H9 (cell line): ENCODE results near the gene HDGFL1. TPM values are rescaled to one million over a fixed set of nuclear protein-coding genes. Genes with fewer than 3 reads are reported as not detected.

Source experiments
- DNase-seq: peaks from one replicate; pipeline ENCODE4 v3.0.0-alpha.2; 2017
- H2AFZ ChIP-seq: one replicate; pipeline ENCODE4 v1.6.1; 2013; ENCODE audit warnings: mild to moderate bottlenecking, low read length, control low read depth, moderate library complexity
- H2AK5ac ChIP-seq: 2 replicates; pipeline ENCODE4 v1.6.1; 2013; ENCODE audit warnings: low read length, control low read depth, mixed read lengths; ENCODE audit not compliant: insufficient read length
- H2BK120ac ChIP-seq: one replicate; pipeline ENCODE4 v1.6.1; 2013; ENCODE audit warnings: low read depth, mild to moderate bottlenecking, low read length, control low read depth, inconsistent platforms; ENCODE audit not compliant: poor library complexity, severe bottlenecking
- H2BK12ac ChIP-seq: 2 replicates; pipeline ENCODE4 v1.6.1; 2013; ENCODE audit warnings: low read length, control low read depth, mixed read lengths, low read depth; ENCODE audit not compliant: insufficient read length
- H2BK15ac ChIP-seq: 2 replicates; pipeline ENCODE4 v1.6.1; 2013; ENCODE audit warnings: low read depth, low read length, control low read depth
- H2BK20ac ChIP-seq: one replicate; pipeline ENCODE4 v1.6.1; 2013; ENCODE audit warnings: low read depth, mild to moderate bottlenecking, low read length, control low read depth, inconsistent platforms; ENCODE audit not compliant: poor library complexity, severe bottlenecking
- H2BK5ac ChIP-seq: 2 replicates; pipeline ENCODE4 v1.6.1; 2013; ENCODE audit warnings: low read length, control low read depth, mixed read lengths; ENCODE audit not compliant: insufficient read length
- H3K14ac ChIP-seq: 2 replicates; pipeline ENCODE4 v1.6.1; 2013; ENCODE audit warnings: low read length, control low read depth; ENCODE audit not compliant: insufficient read depth
- H3K18ac ChIP-seq: 2 replicates; pipeline ENCODE4 v1.6.1; 2013; ENCODE audit warnings: low read depth, mild to moderate bottlenecking, mixed read lengths, low read length, control low read depth; ENCODE audit not compliant: insufficient read length
- H3K23ac ChIP-seq: 2 replicates; pipeline ENCODE4 v1.6.1; 2013; ENCODE audit warnings: low read length, control low read depth, mixed read lengths, low read depth; ENCODE audit not compliant: insufficient read length
- H3K23me2 ChIP-seq: 2 replicates; pipeline ENCODE4 v1.6.1; 2013; ENCODE audit warnings: low read depth, mild to moderate bottlenecking, mixed read lengths, low read length, control low read depth; ENCODE audit not compliant: insufficient read length, poor library complexity, severe bottlenecking
- H3K27ac ChIP-seq: 2 replicates; pipeline ENCODE4 v1.5.1; 2013; ENCODE audit warnings: low read length, control low read depth, mixed read lengths, low read depth; ENCODE audit not compliant: insufficient read length
- H3K27me3 ChIP-seq: 2 replicates; pipeline ENCODE4 v1.6.1; 2013; ENCODE audit warnings: low read length, control low read depth, inconsistent platforms; ENCODE audit not compliant: insufficient read depth
- H3K4ac ChIP-seq: 2 replicates; pipeline ENCODE4 v1.6.1; 2013; ENCODE audit warnings: low read depth, mild to moderate bottlenecking, control low read depth, inconsistent platforms, low read length, moderate library complexity
- H3K4me1 ChIP-seq: 2 replicates; pipeline ENCODE4 v1.6.1; 2013; ENCODE audit warnings: low read length, control low read depth, inconsistent platforms; ENCODE audit not compliant: insufficient read depth
- H3K4me2 ChIP-seq: 2 replicates; pipeline ENCODE4 v1.6.1; 2013; ENCODE audit warnings: low read length, control low read depth, mixed read lengths; ENCODE audit not compliant: insufficient read length, insufficient read depth
- H3K56ac ChIP-seq: 2 replicates; pipeline ENCODE4 v1.6.1; 2013; ENCODE audit warnings: low read depth, mild to moderate bottlenecking, mixed read lengths, low read length, control low read depth; ENCODE audit not compliant: insufficient read length
- H3K79me1 ChIP-seq: 2 replicates; pipeline ENCODE4 v1.6.1; 2013; ENCODE audit warnings: low read depth, mild to moderate bottlenecking, moderate library complexity, low read length, control low read depth, inconsistent platforms; ENCODE audit not compliant: insufficient read depth, poor library complexity, severe bottlenecking
- H3K79me2 ChIP-seq: 2 replicates; pipeline ENCODE4 v1.6.1; 2013; ENCODE audit warnings: low read length, control low read depth, inconsistent platforms; ENCODE audit not compliant: insufficient read depth
- H3K9ac ChIP-seq: 2 replicates; pipeline ENCODE4 v1.6.1; 2013; ENCODE audit warnings: low read length, control low read depth, mixed read lengths; ENCODE audit not compliant: insufficient read length; ENCODE audit errors: extremely low read depth
- H3K9me3 ChIP-seq: one replicate; pipeline ENCODE4 v1.6.1; 2013; ENCODE audit warnings: low read depth, low read length, inconsistent platforms; ENCODE audit not compliant: control insufficient read depth
- H3T11ph ChIP-seq: one replicate; pipeline ENCODE4 v1.6.1; 2013; ENCODE audit warnings: mild to moderate bottlenecking, low read length, control low read depth, inconsistent platforms
- H4K20me1 ChIP-seq: one replicate; pipeline ENCODE4 v1.6.1; 2013; ENCODE audit not compliant: control insufficient read depth, insufficient read length, insufficient read depth
- H4K5ac ChIP-seq: 2 replicates; pipeline ENCODE4 v1.6.1; 2013; ENCODE audit warnings: low read depth, mild to moderate bottlenecking, mixed read lengths, low read length, control low read depth; ENCODE audit not compliant: insufficient read length
- H4K8ac ChIP-seq: replicated peaks from 2 replicates; pipeline ENCODE4 v1.6.1; 2013; ENCODE audit warnings: low read length, control low read depth, mixed read lengths, low read depth; ENCODE audit not compliant: insufficient read length
- H4K91ac ChIP-seq: 2 replicates; pipeline ENCODE4 v1.6.1; 2013; ENCODE audit warnings: low read depth, mild to moderate bottlenecking, moderate library complexity, mixed read lengths, low read length, control low read depth; ENCODE audit not compliant: insufficient read length
- H3K27ac Mint-ChIP-seq, 3 experiments: 2 replicates in 2 of 3; 3 replicates in 1 of 3; pipeline ENCODE4 v1.8.0; 2020 to 2021; ENCODE audit warnings: mixed read lengths in 3 of 3, mild to moderate bottlenecking in 1 of 3, moderate library complexity in 1 of 3
- H3K27me3 Mint-ChIP-seq: 2 replicates; pipeline ENCODE4 v1.8.0; 2021; ENCODE audit warnings: low read depth, mild to moderate bottlenecking, moderate library complexity, mixed read lengths
- H3K36me3 Mint-ChIP-seq, 3 experiments: 2 replicates in 2 of 3; 3 replicates in 1 of 3; pipeline ENCODE4 v1.8.0; 2020 to 2021; ENCODE audit warnings: low read depth in 3 of 3, mixed read lengths in 3 of 3; ENCODE audit not compliant: insufficient read depth in 1 of 3
- H3K4me1 Mint-ChIP-seq, 2 experiments: 2 replicates each; pipeline ENCODE4 v1.8.0; 2020; ENCODE audit warnings: mixed read lengths in 2 of 2
- H3K4me3 Mint-ChIP-seq, 2 experiments: 2 replicates in 1 of 2; 3 replicates in 1 of 2; pipeline ENCODE4 v1.8.0; 2020 to 2021; ENCODE audit warnings: mild to moderate bottlenecking in 2 of 2, mixed read lengths in 2 of 2, moderate library complexity in 1 of 2
- H3K9me3 Mint-ChIP-seq, 2 experiments: 2 replicates in 1 of 2; 3 replicates in 1 of 2; pipeline ENCODE4 v1.8.0; 2020; ENCODE audit warnings: mild to moderate bottlenecking in 2 of 2, mixed read lengths in 2 of 2, moderate library complexity in 1 of 2
- WGBS: extraction: QIAGEN DNeasy Blood & Tissue Kit; methylation state at CpG from one replicate; pipeline ENCODE4 v1.1.7; 2013; ENCODE audit warnings: missing lambda C conversion rate, low lambda C conversion rate, mixed read lengths; ENCODE audit not compliant: insufficient read length; ENCODE audit errors: extremely low coverage; 5-methylcytosine and 5-hydroxymethylcytosine counted together
- total RNA-seq: library from RNA; stranded (reverse); gene quantifications from 2 replicates; pipeline ENCODE4 v1.2.1, GENCODE V29; 2021
- TF ChIP-seq, protein P1 (sequence below): fragments of 200-600 bp; sonication (generic); conservative IDR thresholded peaks from 3 replicates; pipeline ENCODE4 v1.8.0; 2021; ENCODE audit warnings: antibody characterized with exemption, mild to moderate bottlenecking

Gene HDGFL1
- total RNA-seq, 1 experiment from 2014 or later: not detected

DNA sequence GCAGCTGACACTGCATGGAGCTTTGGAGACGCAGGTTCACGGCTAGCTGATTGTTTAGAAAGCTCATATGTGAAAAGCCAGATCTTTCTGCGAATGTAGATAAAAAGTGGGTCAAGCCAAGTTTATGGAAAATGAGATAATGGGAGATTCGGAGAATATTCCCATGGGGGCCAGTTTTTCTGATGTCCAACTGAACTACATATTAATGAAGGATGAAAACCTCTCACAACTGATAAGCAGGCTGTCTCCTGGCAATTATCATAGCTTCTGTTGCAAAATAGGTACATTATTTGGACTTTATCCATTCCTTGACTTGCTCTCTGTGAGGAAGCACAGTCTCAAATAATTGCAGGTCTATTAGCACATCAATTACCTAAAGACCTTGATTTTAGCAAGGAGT, 21.1 kb downstream of the HDGFL1 start:
- Histone ChIP-seq H3T11ph (no peak overlapping the region), H2BK15ac (no peak overlapping the region), H3K27ac (no peak overlapping the region), H3K79me2 (no peaks in the 10 kb centered on the region), H2BK120ac (no peak overlapping the region), H3K27me3 (no peaks in the 10 kb centered on the region), H3K4me2 (no peak overlapping the region), H3K23ac (no peak overlapping the region), H3K9me3 (no peaks in the 10 kb centered on the region), H3K18ac (no peak overlapping the region), H2BK12ac (no peak overlapping the region), H3K4ac (no peak overlapping the region), H4K8ac (no peak overlapping the region), H3K4me1 (no peaks in the 10 kb centered on the region; the same call in 1 of the 2 replicates), H2AFZ (no peak overlapping the region), H3K23me2 (no peaks in the 10 kb centered on the region), H4K5ac (no peak overlapping the region), H2AK5ac (no peak overlapping the region), H4K91ac (no peak overlapping the region), H3K14ac (no peak overlapping the region), H2BK20ac (no peak overlapping the region), H3K79me1 (no peaks in the 10 kb centered on the region), H2BK5ac (no peak overlapping the region), H3K56ac (no peak overlapping the region), H3K9ac (no peak overlapping the region), H4K20me1 (no peaks in the 10 kb centered on the region)
- peaks cover 1 to 3% of the 10 kb centered on the region in 2 experiments; a peak in 2 of 4 replicates for H3K4me1 Mint-ChIP-seq
- DNase-seq: no peak
- TF ChIP-seq, protein P1, sequence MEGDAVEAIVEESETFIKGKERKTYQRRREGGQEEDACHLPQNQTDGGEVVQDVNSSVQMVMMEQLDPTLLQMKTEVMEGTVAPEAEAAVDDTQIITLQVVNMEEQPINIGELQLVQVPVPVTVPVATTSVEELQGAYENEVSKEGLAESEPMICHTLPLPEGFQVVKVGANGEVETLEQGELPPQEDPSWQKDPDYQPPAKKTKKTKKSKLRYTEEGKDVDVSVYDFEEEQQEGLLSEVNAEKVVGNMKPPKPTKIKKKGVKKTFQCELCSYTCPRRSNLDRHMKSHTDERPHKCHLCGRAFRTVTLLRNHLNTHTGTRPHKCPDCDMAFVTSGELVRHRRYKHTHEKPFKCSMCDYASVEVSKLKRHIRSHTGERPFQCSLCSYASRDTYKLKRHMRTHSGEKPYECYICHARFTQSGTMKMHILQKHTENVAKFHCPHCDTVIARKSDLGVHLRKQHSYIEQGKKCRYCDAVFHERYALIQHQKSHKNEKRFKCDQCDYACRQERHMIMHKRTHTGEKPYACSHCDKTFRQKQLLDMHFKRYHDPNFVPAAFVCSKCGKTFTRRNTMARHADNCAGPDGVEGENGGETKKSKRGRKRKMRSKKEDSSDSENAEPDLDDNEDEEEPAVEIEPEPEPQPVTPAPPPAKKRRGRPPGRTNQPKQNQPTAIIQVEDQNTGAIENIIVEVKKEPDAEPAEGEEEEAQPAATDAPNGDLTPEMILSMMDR: no peak
- no peaks in the 10 kb centered on the region for H3K36me3 Mint-ChIP-seq
- H3K27ac Mint-ChIP-seq: no peak overlapping the region
- H3K9me3 Mint-ChIP-seq: no peaks in the 10 kb centered on the region
- no peaks in the 10 kb centered on the region for H3K27me3 Mint-ChIP-seq
- no CpG with 5 or more reads among the region's 4 CpGs for WGBS
- H3K4me3 Mint-ChIP-seq: no peak overlapping the region
